DMS153 treated with DMSO at 0.1 percent for 48 hours (cell line): Measurements from ENCODE around the gene RPS8.
A peak's percentile ranks its signal among the peaks of the same experiment; 100 is the strongest.
"Not testable (repeated sequence)": the region's sequence is repeated elsewhere in the genome, so short reads cannot be mapped to it uniquely, and the experiment has no call there.

Source experiments
- DNase-seq: peaks from one replicate; lab custom pipeline; 2025; ENCODE audit not compliant: unreplicated experiment; lab: John Stamatoyannopoulos, UW

The RPS8 gene

DNA sequence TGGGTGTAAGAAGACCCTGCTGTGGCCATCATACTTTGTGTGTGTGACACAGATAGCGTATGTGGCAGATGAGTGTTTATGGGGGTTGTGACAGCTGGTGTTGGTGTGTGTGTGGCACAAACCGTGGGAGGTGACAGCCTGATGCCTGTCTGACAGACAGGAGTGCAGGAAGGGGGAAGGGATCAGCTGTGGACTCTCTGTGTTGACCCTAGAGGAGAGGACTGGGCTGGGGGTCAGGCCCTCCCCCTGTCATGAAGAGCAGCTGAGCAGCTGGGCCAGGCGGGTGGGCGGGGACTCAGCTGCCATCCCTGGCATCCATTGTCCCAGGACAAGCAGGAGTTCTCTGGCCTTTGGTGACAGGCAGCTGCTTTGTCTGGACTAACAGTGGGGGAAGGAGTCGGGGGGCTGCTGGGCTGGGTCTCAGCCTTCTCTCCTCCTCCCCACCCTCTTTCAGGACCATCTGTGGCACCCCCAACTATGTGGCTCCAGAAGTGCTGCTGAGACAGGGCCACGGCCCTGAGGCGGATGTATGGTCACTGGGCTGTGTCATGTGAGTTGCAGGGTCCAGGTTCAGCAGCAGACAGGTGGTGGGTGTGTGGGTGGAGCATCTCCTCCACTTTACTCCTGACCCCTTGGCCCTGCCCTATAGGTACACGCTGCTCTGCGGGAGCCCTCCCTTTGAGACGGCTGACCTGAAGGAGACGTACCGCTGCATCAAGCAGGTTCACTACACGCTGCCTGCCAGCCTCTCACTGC, 27.1 kb downstream of the RPS8 start:
- DNase-seq = no peak

DNA sequence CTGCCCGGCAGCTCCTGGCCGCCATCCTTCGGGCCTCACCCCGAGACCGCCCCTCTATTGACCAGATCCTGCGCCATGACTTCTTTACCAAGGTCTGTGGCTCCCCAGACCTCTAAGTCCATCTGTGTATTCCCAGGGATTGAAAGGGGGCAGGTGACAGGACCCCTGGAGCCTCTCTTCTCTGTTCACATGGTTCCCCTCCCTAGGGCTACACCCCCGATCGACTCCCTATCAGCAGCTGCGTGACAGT, 27.6 kb downstream of the RPS8 start:
- DNase-seq = no peak

DNA sequence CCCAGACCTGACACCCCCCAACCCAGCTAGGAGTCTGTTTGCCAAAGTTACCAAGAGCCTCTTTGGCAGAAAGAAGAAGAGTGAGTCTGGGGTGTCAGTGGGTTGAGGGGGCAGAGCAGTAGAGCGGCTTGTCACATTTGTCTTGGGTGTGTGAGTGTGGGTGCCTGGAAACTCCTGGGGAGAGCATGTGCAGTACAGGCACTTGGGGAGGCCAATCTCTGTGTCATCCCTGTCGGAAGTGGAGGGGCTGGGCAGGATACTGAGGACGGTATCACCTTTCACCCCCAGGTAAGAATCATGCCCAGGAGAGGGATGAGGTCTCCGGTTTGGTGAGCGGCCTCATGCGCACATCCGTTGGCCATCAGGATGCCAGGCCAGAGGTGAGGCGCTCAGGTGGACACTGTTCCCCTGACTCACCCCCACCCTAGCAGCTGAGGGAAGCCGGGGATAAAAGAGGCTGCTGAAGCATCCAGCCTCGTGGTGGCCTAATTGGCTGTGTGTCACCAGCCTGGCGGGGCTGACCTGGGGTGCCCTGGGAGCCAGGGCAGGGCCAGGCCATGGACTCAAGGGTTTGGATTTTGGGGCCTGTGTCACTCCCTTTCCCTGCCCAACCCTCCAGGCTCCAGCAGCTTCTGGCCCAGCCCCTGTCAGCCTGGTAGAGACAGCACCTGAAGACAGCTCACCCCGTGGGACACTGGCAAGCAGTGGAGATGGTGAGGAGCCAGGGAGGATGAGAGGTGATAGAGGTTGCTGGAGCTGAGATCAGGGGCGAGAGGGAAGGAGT, 28.2 kb downstream of the RPS8 start:
- DNase-seq = no peak

DNA sequence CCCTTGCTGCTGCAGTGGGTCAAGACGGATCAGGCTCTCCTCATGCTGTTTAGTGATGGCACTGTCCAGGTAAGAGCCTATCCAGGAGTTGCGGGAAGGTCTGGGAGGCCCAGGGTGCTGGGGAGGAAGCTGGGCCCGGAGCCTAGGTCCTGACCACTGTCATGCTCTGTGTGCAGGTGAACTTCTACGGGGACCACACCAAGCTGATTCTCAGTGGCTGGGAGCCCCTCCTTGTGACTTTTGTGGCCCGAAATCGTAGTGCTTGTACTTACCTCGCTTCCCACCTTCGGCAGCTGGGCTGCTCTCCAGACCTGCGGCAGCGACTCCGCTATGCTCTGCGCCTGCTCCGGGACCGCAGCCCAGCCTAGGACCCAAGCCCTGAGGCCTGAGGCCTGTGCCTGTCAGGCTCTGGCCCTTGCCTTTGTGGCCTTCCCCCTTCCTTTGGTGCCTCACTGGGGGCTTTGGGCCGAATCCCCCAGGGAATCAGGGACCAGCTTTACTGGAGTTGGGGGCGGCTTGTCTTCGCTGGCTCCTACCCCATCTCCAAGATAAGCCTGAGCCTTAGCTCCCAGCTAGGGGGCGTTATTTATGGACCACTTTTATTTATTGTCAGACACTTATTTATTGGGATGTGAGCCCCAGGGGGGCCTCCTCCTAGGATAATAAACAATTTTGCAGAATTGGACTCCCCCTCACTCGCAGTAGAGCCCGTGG, 30.1 kb downstream of the RPS8 start:
- no peak for DNase-seq

DNA sequence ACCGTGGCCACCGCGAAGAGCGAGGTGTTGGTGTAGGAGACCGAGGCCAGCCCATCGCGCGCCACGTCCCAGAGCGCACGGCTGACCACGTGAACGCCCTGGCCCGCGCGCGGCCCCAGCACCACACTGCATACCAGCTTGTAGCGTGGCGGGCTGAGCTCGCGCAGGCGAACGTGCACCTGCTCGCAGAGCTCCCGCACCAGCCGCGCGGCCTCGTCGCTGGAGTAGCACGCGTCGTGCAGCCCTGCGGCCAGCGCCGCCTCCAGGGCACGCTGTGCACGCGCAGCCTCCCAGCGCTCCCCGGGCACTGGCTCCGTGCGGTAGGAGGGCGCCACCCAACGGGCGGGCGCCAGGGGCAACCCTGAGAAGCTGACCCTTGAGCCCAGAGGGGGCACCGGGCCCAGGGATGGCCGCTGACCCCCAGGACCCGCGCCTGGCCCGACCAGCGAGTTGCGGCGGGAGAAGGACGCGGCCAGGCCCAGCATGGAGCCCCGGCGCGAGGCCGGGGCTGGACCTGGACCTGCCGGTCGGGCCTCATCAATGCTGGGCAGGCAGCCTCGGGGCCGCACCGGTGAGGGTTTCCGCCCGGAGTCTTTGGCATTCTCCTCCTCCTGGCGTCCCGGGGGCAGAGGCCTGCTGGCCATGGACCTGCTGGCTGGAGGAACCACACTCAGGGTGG, 30.8 kb downstream of the RPS8 start:
- no peak for DNase-seq

DNA sequence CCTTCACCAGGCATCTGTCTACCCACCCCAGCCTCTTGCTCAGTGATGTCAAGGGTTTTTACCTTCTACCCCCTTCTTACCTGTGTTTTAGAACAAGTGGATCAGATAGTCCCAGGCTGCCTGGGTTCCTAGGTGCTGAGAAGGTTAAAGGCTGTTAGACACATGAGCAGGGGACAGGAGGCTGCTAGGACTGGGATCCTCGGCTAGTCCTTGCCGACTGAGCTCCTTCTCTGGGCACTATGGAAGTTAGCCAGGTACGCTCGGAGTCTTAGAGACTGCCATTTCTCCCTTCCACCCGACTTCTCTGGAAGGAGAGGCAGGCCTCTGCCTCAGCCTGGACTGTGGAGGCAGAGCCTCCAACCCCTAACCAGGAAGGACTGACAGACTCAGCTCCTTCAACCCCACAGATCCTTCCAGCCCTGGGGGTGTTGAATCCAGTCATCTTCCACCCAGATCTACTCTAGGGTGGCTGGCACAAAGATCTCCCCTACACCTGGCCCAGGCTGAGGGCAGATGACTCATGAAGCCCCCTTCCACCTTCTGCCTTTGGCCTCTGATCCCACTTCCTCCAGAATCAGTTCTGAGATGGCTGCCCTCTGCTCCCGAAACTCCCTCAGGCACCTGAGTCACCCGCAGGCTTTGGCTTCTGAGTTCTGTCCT, 31.5 kb downstream of the RPS8 start, which contains the start of gene DYNLT4:
Gene DYNLT4 (minus strand): TSS at position 648 of the 660 bp plus-strand sequence. CDS start 683 bp downstream, outside the sequence.
- DNase-seq = no peak

DNA sequence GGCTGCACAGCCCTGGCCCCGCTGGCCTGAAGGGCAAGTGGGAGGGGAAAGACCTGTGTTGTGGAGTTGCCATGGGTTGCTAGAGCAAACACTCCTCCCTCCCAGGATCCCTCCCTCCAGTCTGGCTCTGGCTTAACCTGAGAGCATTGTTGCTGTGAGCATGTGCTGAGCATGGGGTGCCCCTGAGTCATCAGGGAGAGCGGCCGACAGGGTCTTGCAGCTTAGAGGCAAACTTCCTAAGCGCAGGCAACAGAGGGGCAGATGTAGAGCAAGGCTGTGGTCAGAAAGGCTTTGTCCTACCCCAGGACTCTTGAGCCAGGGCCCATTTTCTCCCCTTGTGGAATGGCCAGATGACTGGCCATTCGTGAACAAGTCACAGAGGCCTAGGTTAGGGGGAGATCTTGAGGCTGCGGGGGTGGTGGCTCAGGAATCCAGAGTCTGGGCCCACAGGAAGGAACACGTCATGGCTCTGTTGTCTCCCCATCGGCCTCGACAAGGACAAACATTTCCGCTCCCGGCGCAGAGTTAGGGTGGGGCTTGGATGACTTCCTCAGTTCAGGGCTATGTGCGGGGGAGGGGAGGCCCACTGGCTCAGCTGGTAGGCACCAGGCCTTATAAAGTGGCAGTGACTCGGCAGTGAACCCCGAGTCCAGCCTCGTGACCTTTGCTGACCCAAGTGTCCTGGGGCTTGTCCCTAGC, 32.2 kb downstream of the RPS8 start:
- DNase-seq = peak; percentile 96

DNA sequence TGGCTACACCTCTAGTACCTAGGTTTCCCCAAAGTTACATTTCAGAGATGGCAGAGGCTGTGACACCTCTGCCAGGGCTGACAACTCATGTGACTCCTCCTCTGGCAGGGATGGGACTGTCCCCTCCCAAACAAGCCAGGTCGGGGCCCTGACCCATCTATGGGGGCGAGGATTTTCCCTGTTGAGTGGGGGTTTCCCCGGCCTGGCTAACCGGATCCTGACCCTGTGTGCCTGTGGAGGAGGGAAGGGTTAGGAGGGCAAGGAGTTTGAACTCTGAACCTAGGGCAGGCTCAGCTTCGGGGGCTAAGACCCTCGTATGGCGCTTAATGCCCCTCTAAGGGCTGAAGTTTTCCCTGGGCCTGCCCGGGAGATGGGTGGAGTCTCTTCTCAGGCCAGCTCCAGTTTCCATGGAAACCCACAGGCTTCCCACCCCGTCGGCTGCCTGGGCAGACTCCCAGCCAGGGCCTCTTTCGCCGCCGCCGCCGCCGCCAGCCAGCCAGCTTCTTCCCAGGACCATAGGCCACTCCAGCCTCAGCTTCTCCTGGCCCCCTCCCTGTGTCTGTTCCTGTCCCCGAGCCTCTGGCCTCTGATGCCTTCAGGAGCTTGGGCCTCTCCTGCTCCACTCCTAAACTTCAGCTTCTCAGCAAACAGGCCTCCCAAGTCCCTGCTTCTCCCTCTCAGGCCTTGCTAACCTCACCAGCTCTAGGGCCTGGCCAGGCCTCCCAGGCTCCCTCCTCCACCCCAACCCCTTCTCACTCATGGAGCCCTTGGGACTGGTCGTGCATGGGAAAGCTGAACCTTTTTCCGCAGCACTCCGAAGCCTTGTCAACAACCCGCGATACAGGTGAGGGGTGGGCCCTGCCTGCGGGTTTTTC, 33.0 kb downstream of the RPS8 start, which contains the start of gene BTBD19:
Gene BTBD19 (plus strand): TSS at position 461 of the 875 bp plus-strand sequence. CDS start 298 bp downstream, at position 759.
- DNase-seq = no peak

DNA sequence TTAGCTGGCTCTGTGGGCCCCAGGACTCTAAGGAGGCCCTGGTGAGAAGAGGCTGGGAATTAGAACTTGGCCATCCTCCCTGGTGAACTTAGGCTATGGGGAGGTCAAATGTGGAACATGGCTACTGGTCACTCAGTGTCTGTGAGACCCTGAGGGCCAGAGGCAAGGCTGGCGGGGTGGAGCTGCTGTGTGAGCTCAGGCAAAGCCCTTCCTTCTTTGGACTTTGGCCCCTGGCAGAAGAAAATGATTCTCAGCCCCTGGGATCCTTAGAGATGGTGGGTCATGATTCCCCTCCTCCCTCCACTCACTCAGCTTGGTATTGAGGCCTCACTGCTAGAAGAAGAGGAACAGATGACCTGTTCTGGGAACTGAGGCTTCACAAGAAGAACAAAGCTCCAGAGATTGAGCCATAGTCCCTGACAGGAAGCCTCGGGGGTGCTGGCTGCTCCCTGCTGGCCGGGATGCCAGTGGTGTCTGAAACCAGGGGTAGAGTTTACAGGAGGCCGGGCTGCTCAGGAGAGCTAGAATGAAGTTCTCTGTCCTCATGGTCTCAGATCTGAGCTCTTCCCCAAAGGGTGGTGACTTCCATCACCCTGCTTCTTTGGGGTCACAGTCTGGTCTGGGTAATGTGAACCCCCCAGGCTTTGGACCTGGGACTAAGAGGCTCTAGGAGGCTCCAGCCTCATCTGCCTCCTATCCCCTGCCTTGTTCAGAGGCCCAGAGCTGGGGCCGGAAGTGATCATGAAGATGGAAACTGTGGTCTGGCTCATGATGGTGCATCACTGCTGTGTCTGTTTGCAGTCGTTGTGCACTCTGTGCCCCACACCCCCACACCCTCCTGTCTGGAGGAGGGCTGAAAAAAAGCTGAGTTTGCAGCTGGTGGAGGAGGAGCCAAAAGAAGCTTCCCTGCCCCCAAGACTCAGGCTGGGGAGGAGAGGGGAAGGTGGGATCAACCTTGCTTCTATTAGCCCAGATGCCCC, 33.9 kb downstream of the RPS8 start:
- no peak for DNase-seq

DNA sequence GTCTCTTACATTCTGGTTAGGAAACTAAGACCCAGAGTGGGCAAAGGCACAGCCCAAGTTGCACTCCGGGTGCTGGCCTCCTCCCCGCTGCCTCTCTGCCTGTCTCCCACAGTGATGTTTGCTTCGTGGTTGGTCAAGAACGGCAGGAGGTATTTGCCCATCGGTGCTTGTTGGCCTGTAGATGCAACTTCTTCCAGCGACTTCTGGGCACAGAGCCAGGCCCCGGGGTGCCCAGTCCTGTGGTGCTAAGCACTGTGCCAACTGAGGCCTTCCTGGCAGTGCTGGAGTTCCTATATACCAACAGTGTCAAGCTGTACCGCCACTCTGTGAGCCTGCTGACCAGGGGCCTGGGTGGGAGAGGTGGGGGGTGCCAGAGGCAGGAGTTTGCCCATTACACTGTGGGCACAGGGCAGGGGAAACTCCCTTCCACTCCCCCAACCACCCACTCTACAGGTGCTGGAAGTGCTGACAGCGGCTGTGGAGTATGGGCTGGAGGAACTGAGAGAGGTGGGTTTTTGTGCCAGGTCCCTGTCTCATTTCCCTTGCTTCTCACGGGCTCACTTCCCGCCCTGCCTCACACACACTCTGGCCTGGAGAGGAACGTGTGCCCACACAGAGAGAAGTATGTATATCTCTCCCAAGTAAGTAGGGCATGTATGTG, 34.9 kb downstream of the RPS8 start:
- DNase-seq = no peak

DNA sequence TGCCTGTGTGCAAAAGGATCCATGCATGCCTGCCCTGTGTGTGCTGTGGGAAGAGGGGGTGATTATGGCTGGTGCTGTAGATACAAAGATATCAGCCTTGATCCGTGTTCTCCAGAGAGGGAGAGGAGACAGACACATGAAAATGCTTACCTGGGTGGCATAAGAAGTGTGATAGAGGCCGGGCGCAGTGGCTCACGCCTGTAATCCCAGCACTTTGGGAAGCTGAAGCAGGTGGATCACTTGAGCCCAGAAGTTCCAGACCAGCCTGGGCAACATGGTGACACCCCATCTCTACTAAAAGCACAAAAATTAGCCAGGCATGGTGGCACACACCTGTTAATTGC, 35.4 kb downstream of the RPS8 start:
- not testable (repeated sequence) for DNase-seq

DNA sequence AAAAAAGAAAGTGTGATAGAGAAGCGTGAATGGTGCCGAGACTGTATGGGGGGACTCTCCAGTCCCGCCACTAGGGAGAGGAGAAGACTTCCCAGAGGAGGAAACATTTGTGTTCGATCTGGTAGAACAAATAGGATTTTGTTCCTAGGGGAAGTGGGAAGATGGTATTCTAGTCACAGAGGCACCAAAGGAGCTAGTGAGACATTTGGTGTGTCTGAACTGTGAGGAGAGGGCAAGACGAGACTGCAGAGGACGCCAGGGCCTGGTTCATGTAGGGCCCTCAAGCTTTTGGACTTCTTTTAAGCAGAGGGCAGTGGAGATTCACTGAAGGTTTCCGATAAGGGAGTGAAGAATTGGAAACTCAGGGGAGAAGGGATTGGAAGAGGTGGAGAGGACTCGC, 35.9 kb downstream of the RPS8 start:
- no peak for DNase-seq

DNA sequence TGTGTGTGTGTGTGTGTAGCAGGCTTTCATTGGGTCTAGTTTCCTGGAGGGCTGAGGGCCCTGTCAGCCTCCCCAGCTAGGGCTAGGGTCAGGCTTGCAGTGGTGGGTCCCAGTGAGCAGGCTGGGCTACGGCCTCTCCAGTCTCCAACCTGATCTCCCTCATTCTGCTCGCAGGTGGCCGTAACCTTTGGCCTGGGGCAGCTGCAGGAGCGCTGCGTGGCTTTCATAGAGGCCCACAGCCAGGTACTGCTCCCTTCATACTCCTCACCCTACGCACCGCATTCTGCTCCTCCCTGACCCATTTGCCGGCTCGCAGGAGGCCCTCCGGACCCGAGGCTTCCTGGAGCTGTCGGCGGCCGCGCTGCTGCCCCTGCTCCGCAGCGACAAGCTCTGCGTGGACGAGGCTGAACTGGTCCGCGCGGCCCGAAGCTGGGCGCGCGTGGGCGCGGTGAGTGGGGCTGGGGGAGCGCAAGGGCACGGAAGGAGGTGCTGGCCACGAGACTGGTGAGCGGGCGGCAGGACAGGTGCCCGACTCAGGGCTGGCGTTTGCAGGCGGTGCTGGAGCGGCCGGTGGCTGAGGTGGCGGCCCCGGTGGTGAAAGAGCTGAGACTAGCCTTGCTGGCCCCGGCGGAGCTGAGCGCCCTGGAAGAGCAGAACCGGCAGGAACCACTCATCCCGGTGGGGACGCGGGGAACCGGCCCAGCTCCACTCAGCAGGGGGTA, 37.6 kb downstream of the RPS8 start:
- DNase-seq = no peak

DNA sequence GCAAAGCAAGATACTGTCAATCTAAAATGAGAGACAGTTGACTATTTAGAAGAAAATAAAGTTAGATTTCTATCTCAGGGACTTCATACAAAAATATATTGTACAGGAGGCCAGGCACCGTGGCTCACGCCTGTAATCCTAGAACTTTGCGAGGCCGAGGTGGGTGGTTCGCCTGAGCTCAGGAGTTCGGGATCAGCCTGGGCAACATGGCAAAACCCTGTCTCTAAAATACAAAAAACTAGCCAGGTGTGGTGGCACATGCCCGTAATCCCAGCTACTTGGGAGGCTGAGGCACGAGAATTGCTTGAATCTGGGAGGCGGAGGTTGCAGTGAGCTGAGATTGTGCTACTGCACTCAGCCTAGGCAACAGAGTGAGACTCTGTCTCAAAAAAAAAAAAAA, 40.6 kb downstream of the RPS8 start:
- DNase-seq = not testable (repeated sequence)

DNA sequence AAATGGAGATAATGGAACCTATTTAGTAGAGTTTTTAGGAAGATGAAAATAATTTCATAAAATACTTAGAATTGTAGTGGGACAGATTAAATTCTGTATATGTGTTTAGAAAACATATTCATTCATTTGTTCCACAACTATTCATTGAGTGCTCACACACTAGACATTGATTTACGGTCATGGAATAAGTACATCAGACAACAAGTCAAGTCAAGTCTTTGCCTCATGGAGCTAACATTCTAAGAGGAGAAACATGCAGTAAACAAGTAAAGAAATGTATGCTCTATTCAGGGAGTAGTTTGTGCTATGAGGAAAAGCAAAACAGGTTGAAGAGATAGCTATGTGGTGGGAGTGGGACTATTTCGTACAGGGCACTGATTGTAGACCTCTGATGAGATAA, 42.0 kb downstream of the RPS8 start:
- no peak for DNase-seq

DNA sequence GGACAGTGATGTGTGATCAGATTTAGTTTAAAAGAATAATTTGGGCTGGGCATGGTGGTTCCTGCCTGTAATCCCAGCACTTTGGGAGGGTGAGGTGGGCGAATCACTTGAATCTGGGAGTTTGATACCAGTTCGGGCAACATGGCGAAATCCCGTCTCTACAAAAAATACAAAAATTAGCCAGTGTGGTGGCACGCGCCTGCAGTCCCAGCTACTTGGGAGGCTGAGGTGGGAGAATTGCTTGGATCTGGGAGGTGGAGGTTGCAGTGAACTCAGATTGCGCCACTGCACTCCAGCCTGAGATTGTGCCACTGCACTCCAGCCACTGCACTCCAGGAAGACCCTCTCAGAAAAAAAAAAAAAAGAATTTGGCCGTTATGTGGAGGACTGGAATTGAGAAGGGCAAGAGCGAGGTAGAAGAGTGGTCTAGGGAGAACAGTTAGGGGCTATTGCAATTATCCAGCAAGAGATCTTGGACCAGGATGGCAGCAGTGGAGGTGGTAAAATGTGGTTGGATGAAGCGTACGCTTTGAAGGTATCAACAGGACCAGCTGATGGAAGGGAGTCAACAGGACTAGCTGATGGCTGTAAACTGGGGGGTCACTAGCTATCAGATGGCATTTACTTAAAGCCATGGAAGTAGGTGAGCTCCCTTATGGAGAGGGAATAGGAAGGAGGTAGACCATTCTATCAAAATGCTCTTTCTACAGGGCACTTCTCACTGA, 42.6 kb downstream of the RPS8 start:
- no peak for DNase-seq
